HCT116 (cell line): ENCODE results near the gene DNAJB5. TPM values are rescaled to one million over a fixed set of nuclear protein-coding genes. Genes with fewer than 3 reads are reported as not detected.
"Not testable (repeated sequence)": the region's sequence is repeated elsewhere in the genome, so short reads cannot be mapped to it uniquely, and the experiment has no call there.

Experiments
- ATAC-seq: fragments of 200-7000 bp; cut with Tn5 transposase; 2 replicates; pipeline ENCODE4 v1.9.1; 2020; ENCODE audit warnings: mild to moderate bottlenecking, moderate library complexity
- BruUV-seq: library from RNA; stranded (reverse); fragments of 400-500 nt; replicated peaks from 2 replicates; lab custom pipeline; 2021; lab: Mats Ljungman, UMichigan
- CTCF ChIA-PET: fragments of 300-600 bp; sonication (Branson Sonifier 250); formaldehyde crosslinking; loops from one replicate; lab custom pipeline; 2021; ENCODE audit warnings: antibody characterized with exemption; lab: Charles Lee
- POLR2A ChIA-PET: fragments of 300-600, 350-600 bp; sonication (Branson Sonifier 250); formaldehyde crosslinking; loops from one replicate; lab custom pipeline; 2021; ENCODE audit warnings: antibody characterized with exemption; lab: Charles Lee
- RAD21 ChIA-PET, 2 experiments: fragments of 300-600 bp; sonication (Branson Sonifier 250); formaldehyde crosslinking; loops; one replicate each; lab custom pipeline; 2023; ENCODE audit warnings: low total read pairs in 2 of 2; ENCODE audit not compliant: uncharacterized antibody in 2 of 2, unreplicated experiment in 2 of 2, low non-redundant PET in 1 of 2; lab: Charles Lee
- DNase-seq: peaks from one replicate; pipeline ENCODE4 v3.0.0-alpha.2; 2010; ENCODE audit warnings: low read depth, low spot score
- H2AFZ ChIP-seq: fragments of 200-600 bp; shearing (Covaris generic), sonication (generic); 2 replicates; pipeline ENCODE4 v1.6.1; 2017; ENCODE audit warnings: low read depth, mixed run types, mixed read lengths, antibody characterized with exemption, low read length; ENCODE audit not compliant: poor library complexity, severe bottlenecking
- H3K27ac ChIP-seq: 2 replicates; pipeline ENCODE4 v1.5.1; 2012; ENCODE audit warnings: low read depth, low read length
- H3K27me3 ChIP-seq: fragments of 200-600 bp; sonication (generic); 2 replicates; pipeline ENCODE4 v1.6.1; 2016; ENCODE audit warnings: mixed run types, low read length, mixed read lengths; ENCODE audit not compliant: insufficient read depth
- H3K36me3 ChIP-seq, 2 experiments: fragments of 200-500 bp in 1 of 2; fragments of 200-600 bp in 1 of 2; sonication (Bioruptor generic) in 1 of 2; sonication (generic) in 1 of 2; 2 replicates each; pipeline versions ENCODE4 v1.5.1 to v1.6.1; 2014 to 2016; ENCODE audit warnings: low read length in 2 of 2, inconsistent platforms in 1 of 2, mixed read lengths in 1 of 2, mixed run types in 1 of 2; ENCODE audit not compliant: insufficient read depth in 2 of 2, control insufficient read depth in 1 of 2
- H3K4me1 ChIP-seq, 2 experiments: fragments of 200-600 bp in 1 of 2; sonication (generic) in 1 of 2; 2 replicates each; pipeline versions ENCODE4 v1.5.1 to v1.6.1; 2012 to 2017; ENCODE audit warnings: low read length in 2 of 2, inconsistent platforms in 1 of 2, mild to moderate bottlenecking in 1 of 2, mixed read lengths in 1 of 2, mixed run types in 1 of 2, moderate library complexity in 1 of 2; ENCODE audit not compliant: insufficient read depth in 2 of 2, control insufficient read depth in 1 of 2
- H3K4me2 ChIP-seq: fragments of 200-600 bp; sonication (generic); 2 replicates; pipeline ENCODE4 v1.6.1; 2017; ENCODE audit warnings: mixed run types, low read length, mixed read lengths
- H3K4me3 ChIP-seq, 2 experiments: fragments of 200-600 bp in 1 of 2; sonication (generic) in 1 of 2; replicated peaks in 1 of 2; 2 replicates each; pipeline ENCODE4 v1.5.1; 2011 to 2016; ENCODE audit warnings: low read length in 2 of 2, control low read depth in 1 of 2, low read depth in 1 of 2, mild to moderate bottlenecking in 1 of 2, mixed read lengths in 1 of 2, mixed run types in 1 of 2
- H3K79me2 ChIP-seq: fragments of 200-600 bp; sonication (generic); 2 replicates; pipeline ENCODE4 v1.6.1; 2017; ENCODE audit warnings: mild to moderate bottlenecking, mixed run types, low read length, moderate library complexity, mixed read lengths; ENCODE audit not compliant: insufficient read depth
- H3K9ac ChIP-seq: fragments of 200-600 bp; sonication (generic); 2 replicates; pipeline ENCODE4 v1.6.1; 2016; ENCODE audit warnings: low read length, mixed read lengths
- H3K9me2 ChIP-seq: fragments of 200-600 bp; sonication (generic), shearing (Covaris generic); 2 replicates; pipeline ENCODE4 v1.6.1; 2017; ENCODE audit warnings: mixed run types, mild to moderate bottlenecking, moderate library complexity; ENCODE audit not compliant: insufficient read depth
- H3K9me3 ChIP-seq, 2 experiments: fragments of 200-500 bp in 1 of 2; fragments of 200-600 bp in 1 of 2; sonication (Bioruptor generic) in 1 of 2; sonication (generic) in 1 of 2; 2 replicates each; pipeline ENCODE4 v1.6.1; 2014 to 2017; ENCODE audit warnings: low read length in 2 of 2, mixed read lengths in 2 of 2, inconsistent platforms in 1 of 2, low read depth in 1 of 2, mild to moderate bottlenecking in 1 of 2, mixed run types in 1 of 2, moderate library complexity in 1 of 2; ENCODE audit not compliant: control insufficient read depth in 1 of 2, insufficient read depth in 1 of 2
- H4K20me1 ChIP-seq: fragments of 200-600 bp; sonication (generic), shearing (Covaris generic); 2 replicates; pipeline ENCODE4 v1.6.1; 2017; ENCODE audit warnings: mixed run types, mild to moderate bottlenecking, moderate library complexity; ENCODE audit not compliant: insufficient read depth
- ATF3 ChIP-seq: IDR thresholded peaks from 2 replicates; pipeline ENCODE4 v1.6.1; 2012
- CBX3 ChIP-seq: IDR thresholded peaks from 2 replicates; pipeline ENCODE4 v1.6.1; 2012; ENCODE audit warnings: low read depth
- CEBPB ChIP-seq: IDR thresholded peaks from 2 replicates; pipeline ENCODE4 v1.6.1; 2012; ENCODE audit warnings: low read depth
- EGR1 ChIP-seq: IDR thresholded peaks from 2 replicates; pipeline ENCODE4 v1.6.1; 2012; ENCODE audit warnings: low read depth
- ELF1 ChIP-seq: IDR thresholded peaks from 2 replicates; pipeline ENCODE4 v1.6.1; 2012; ENCODE audit warnings: low read depth, borderline replicate concordance
- EZH2phosphoT487 ChIP-seq: fragments of 200-600 bp; IDR thresholded peaks from 2 replicates; pipeline ENCODE4 v1.6.1; 2018; ENCODE audit warnings: antibody characterized with exemption, borderline replicate concordance
- FOSL1 ChIP-seq: IDR thresholded peaks from 2 replicates; pipeline ENCODE4 v1.6.1; 2012; ENCODE audit warnings: low read depth
- JUND ChIP-seq: IDR thresholded peaks from 2 replicates; pipeline ENCODE4 v1.6.1; 2012
- MAX ChIP-seq: IDR thresholded peaks from 2 replicates; pipeline ENCODE4 v1.6.1; 2012
- POLR2A ChIP-seq: IDR thresholded peaks from 2 replicates; pipeline ENCODE4 v1.7.0; 2011; ENCODE audit warnings: borderline replicate concordance; ENCODE audit not compliant: insufficient read depth, insufficient read length; ENCODE audit errors: extremely low read depth
- POLR2AphosphoS5 ChIP-seq: IDR thresholded peaks from 2 replicates; pipeline ENCODE4 v1.6.1; 2011; ENCODE audit warnings: mild to moderate bottlenecking, low read depth, low read length, moderate library complexity
- RAD21 ChIP-seq: IDR thresholded peaks from 2 replicates; pipeline ENCODE4 v1.6.1; 2012; ENCODE audit warnings: low read depth, mild to moderate bottlenecking
- SIN3A ChIP-seq: IDR thresholded peaks from 2 replicates; pipeline ENCODE4 v1.6.1; 2012; ENCODE audit warnings: low read depth
- SRF ChIP-seq: IDR thresholded peaks from 2 replicates; pipeline ENCODE4 v1.6.1; 2012; ENCODE audit warnings: low read depth
- TCF7L2 ChIP-seq: IDR thresholded peaks from 2 replicates; pipeline ENCODE4 v1.7.0; 2011; ENCODE audit warnings: borderline replicate concordance, inconsistent platforms; ENCODE audit not compliant: insufficient read depth, insufficient read length; ENCODE audit errors: extremely low read depth
- ZBTB33 ChIP-seq: IDR thresholded peaks from 2 replicates; pipeline ENCODE4 v1.6.1; 2011; ENCODE audit warnings: mild to moderate bottlenecking, low read length, moderate library complexity; ENCODE audit not compliant: insufficient replicate concordance; ENCODE audit errors: extremely low read depth
- ZNF274 ChIP-seq: fragments of 200-500 bp; sonication (Bioruptor generic); IDR thresholded peaks from 2 replicates; pipeline ENCODE4 v1.6.1; 2014; ENCODE audit warnings: mild to moderate bottlenecking, low read depth, low read length, inconsistent platforms
- intact Hi-C: fragments of 100-400 bp; cut with micrococcal nuclease; formaldehyde crosslinking; loops from 2 replicates; pipeline ENCODE4 v1.10.0; 2022
- total RNA-seq: library from RNA; stranded (reverse); gene quantifications from one replicate; pipeline ENCODE4 v1.2.1, GENCODE V29; 2021; ENCODE audit not compliant: unreplicated experiment

The DNAJB5 gene
- total RNA-seq, 1 experiment from 2014 or later, result 3.6 TPM

GRCh38 chr9:34956066-34956465 lies 33.5 kb upstream of the DNAJB5 start:
- H3K36me3 ChIP-seq, BruUV-seq, H3K4me3 ChIP-seq, CTCF ChIA-PET, DNase-seq, H3K79me2 ChIP-seq, H3K9me2 ChIP-seq, H2AFZ ChIP-seq, intact Hi-C loops, H3K9me3 ChIP-seq, H4K20me1 ChIP-seq, POLR2A ChIA-PET, H3K27ac ChIP-seq, H3K4me2 ChIP-seq, ATAC-seq, RAD21 ChIA-PET, H3K9ac ChIP-seq, H3K4me1 ChIP-seq: not testable (repeated sequence)
- peaks cover 39% of the 10 kb centered on the region for H3K27me3 ChIP-seq

GRCh38 chr9:34956648-34957047 lies 32.9 kb upstream of the DNAJB5 start:
- ChIA-PET CTCF (no interaction called here), POLR2A (no interaction called here)
- intact Hi-C loops, result no loop called here
- no peaks in the 10 kb centered on the region for H3K9me2 ChIP-seq
- H3K79me2 ChIP-seq, result no peaks in the 10 kb centered on the region
- H4K20me1 ChIP-seq, result no peaks in the 10 kb centered on the region
- no peak overlapping the region for H3K9ac ChIP-seq
- no peaks in the 10 kb centered on the region for H3K9me3 ChIP-seq
- no peaks in the 10 kb centered on the region for H3K4me1 ChIP-seq
- no peak for DNase-seq
- BruUV-seq, result no TSS peak
- no peak overlapping the region for H3K27ac ChIP-seq
- no peak for TF ChIP-seq FOSL1
- no peak for TF ChIP-seq SIN3A
- TF ChIP-seq RAD21, result no peak
- no peak for TF ChIP-seq JUND
- no peak for TF ChIP-seq MAX
- TF ChIP-seq CEBPB, result no peak
- no peak for TF ChIP-seq ZBTB33
- no peak for TF ChIP-seq POLR2AphosphoS5
- TF ChIP-seq ZNF274, result no peak
- TF ChIP-seq ATF3, result no peak
- TF ChIP-seq ELF1, result no peak
- TF ChIP-seq EGR1, result no peak
- TF ChIP-seq CBX3, result no peak
- no peak for TF ChIP-seq SRF
- no peak for TF ChIP-seq TCF7L2
- TF ChIP-seq EZH2phosphoT487, result no peak
- TF ChIP-seq POLR2A, result no peak
- TF ChIP-seq, all 23 proteins: peak for 0
- H3K36me3 ChIP-seq, result no peaks in the 10 kb centered on the region
- H3K4me3 ChIP-seq, result no peak overlapping the region
- RAD21 ChIA-PET, result no interaction called here
- no peak overlapping the region for H2AFZ ChIP-seq
- peaks cover 39% of the 10 kb centered on the region; the same call in 1 of the 2 replicates for H3K27me3 ChIP-seq
- no peak overlapping the region for H3K4me2 ChIP-seq
- no peak for ATAC-seq
